GM23338 (cell line): Measurements from ENCODE around the gene HOXB3. TPM values are rescaled to one million over a fixed set of nuclear protein-coding genes. Genes with fewer than 3 reads are reported as not detected.

Source experiments
- ATAC-seq: fragments of 200-7000 bp; cut with Tn5 transposase; 3 replicates; pipeline ENCODE4 v1.9.1; 2020
- DNase-seq: peaks from one replicate; pipeline ENCODE4 v3.0.0-alpha.2; 2015; ENCODE audit warnings: low spot score
- H2AFZ ChIP-seq: fragments of 200-600 bp; sonication (generic); 2 replicates; pipeline ENCODE4 v1.8.0; 2016; ENCODE audit warnings: antibody characterized with exemption, mild to moderate bottlenecking, moderate library complexity
- H3F3A ChIP-seq: fragments of 200-600 bp; sonication (generic); replicated peaks from 2 replicates; pipeline ENCODE4 v1.8.0; 2017; ENCODE audit warnings: antibody characterized with exemption, mixed run types, low read depth
- H3K27ac ChIP-seq: fragments of 200-600 bp; sonication (generic); 2 replicates; pipeline ENCODE4 v1.6.1; 2016; ENCODE audit warnings: low read depth
- H3K27me3 ChIP-seq: fragments of 200-600 bp; sonication (generic); 2 replicates; pipeline ENCODE4 v1.8.0; 2016; ENCODE audit warnings: mild to moderate bottlenecking, mixed run types, moderate library complexity; ENCODE audit not compliant: insufficient read depth
- H3K36me3 ChIP-seq: fragments of 200-600 bp; sonication (generic); 2 replicates; pipeline ENCODE4 v1.8.0; 2016; ENCODE audit warnings: mild to moderate bottlenecking; ENCODE audit not compliant: insufficient read depth
- H3K4me1 ChIP-seq: fragments of 200-600 bp; sonication (generic); 2 replicates; pipeline ENCODE4 v1.8.0; 2016; ENCODE audit warnings: mild to moderate bottlenecking, moderate library complexity; ENCODE audit not compliant: insufficient read depth
- H3K4me2 ChIP-seq: fragments of 200-600 bp; sonication (generic); 2 replicates; pipeline ENCODE4 v1.7.1; 2017; ENCODE audit warnings: mixed run types
- H3K4me3 ChIP-seq: fragments of 200-600 bp; sonication (generic); 2 replicates; pipeline ENCODE4 v1.6.1; 2016; ENCODE audit warnings: mixed run types
- H3K79me2 ChIP-seq: fragments of 200-600 bp; sonication (generic); replicated peaks from 2 replicates; pipeline ENCODE4 v1.8.0; 2017; ENCODE audit warnings: mild to moderate bottlenecking; ENCODE audit not compliant: insufficient read depth
- H3K9me2 ChIP-seq: fragments of 200-600 bp; sonication (generic); 2 replicates; pipeline ENCODE4 v1.8.0; 2017; ENCODE audit not compliant: insufficient read depth
- H4K20me1 ChIP-seq: fragments of 200-600 bp; sonication (generic); replicated peaks from 2 replicates; pipeline ENCODE4 v1.8.0; 2017; ENCODE audit warnings: mild to moderate bottlenecking; ENCODE audit not compliant: insufficient read depth
- H3K27ac Mint-ChIP-seq: 2 replicates; pipeline ENCODE4 v1.8.0; 2020; ENCODE audit warnings: inconsistent platforms, mild to moderate bottlenecking, moderate library complexity, mixed read lengths
- H3K27me3 Mint-ChIP-seq: 3 replicates; pipeline ENCODE4 v1.8.0; 2022; ENCODE audit warnings: low read depth, mild to moderate bottlenecking, moderate library complexity, mixed read lengths, inconsistent platforms; ENCODE audit not compliant: insufficient read depth, poor library complexity
- H3K36me3 Mint-ChIP-seq: 3 replicates; pipeline ENCODE4 v1.8.0; 2021; ENCODE audit warnings: low read depth, mild to moderate bottlenecking, inconsistent platforms, moderate library complexity, mixed read lengths
- H3K4me1 Mint-ChIP-seq: 3 replicates; pipeline ENCODE4 v1.8.0; 2020; ENCODE audit warnings: mild to moderate bottlenecking, inconsistent platforms, mixed read lengths
- H3K4me3 Mint-ChIP-seq: 3 replicates; pipeline ENCODE4 v1.8.0; 2021; ENCODE audit warnings: moderate library complexity, mild to moderate bottlenecking, inconsistent platforms, mixed read lengths
- H3K9me3 Mint-ChIP-seq: 3 replicates; pipeline ENCODE4 v1.8.0; 2020; ENCODE audit warnings: moderate library complexity, mild to moderate bottlenecking, inconsistent platforms, mixed read lengths
- CREB1 ChIP-seq: fragments of 250-450 bp; sonication (Bioruptor Pico); IDR thresholded peaks from 2 replicates; pipeline ENCODE4 v1.5.0; 2020; ENCODE audit warnings: low read depth, mild to moderate bottlenecking, moderate library complexity
- EZH2phosphoT487 ChIP-seq: fragments of 200-600 bp; sonication (generic); IDR thresholded peaks from one replicate; pipeline ENCODE4 v1.8.1; 2018; ENCODE audit warnings: antibody characterized with exemption; ENCODE audit not compliant: unreplicated experiment
- NANOG ChIP-seq: IDR thresholded peaks from 2 replicates; pipeline ENCODE4 v1.6.1; 2016; ENCODE audit warnings: antibody characterized with exemption, borderline replicate concordance
- POLR2AphosphoS5 ChIP-seq: IDR thresholded peaks from 2 replicates; pipeline ENCODE4 v1.6.1; 2016; ENCODE audit warnings: antibody characterized with exemption, low read depth
- STAT1 ChIP-seq: IDR thresholded peaks from one replicate; pipeline ENCODE4 v1.6.1; 2016; ENCODE audit warnings: antibody characterized with exemption; ENCODE audit not compliant: unreplicated experiment
- ZNF114 ChIP-seq: fragments of 250-450 bp; sonication (Bioruptor Pico); IDR thresholded peaks from 2 replicates; pipeline ENCODE4 v1.5.0; 2020; ENCODE audit warnings: mild to moderate bottlenecking, moderate library complexity
- ZNF331 ChIP-seq: fragments of 250-450 bp; sonication (Bioruptor Pico); IDR thresholded peaks from 2 replicates; pipeline ENCODE4 v1.5.0; 2020; ENCODE audit warnings: low read depth, mild to moderate bottlenecking, moderate library complexity
- polyA plus RNA-seq: library from polyadenylated mRNA; unstranded; fragments of >200 nt; fragmentation: Nextera tagmentation; extraction: Ambion mirVana; gene quantifications from 2 replicates; pipeline ENCODE4 v1.2.1, GENCODE V29; 2016
- total RNA-seq: library from RNA; depleted of rRNA; stranded (reverse); fragments of >200 nt; shearing (Covaris generic); gene quantifications from 2 replicates; pipeline ENCODE4 v1.2.3, GENCODE V29; 2014
- TF ChIP-seq, protein P1 (sequence below), 2 experiments: fragments of 200-600 bp in 1 of 2; sonication (generic) in 1 of 2; conservative IDR thresholded peaks; 2 replicates each; pipeline versions ENCODE4 v1.5.1 to v1.6.1; 2016 to 2017; ENCODE audit warnings: antibody characterized with exemption in 2 of 2, low read depth in 2 of 2, mild to moderate bottlenecking in 2 of 2, moderate library complexity in 1 of 2

HOXB3 gene
- total and polyA plus RNA-seq, 2 experiments from 2014 or later = 0.17 TPM; not detected in 1

GRCh38 chr17:48515925-48516900, 73.8 kb downstream of the HOXB3 start:
- DNase-seq (peak; percentile 77), ATAC-seq (peak; percentile 69)
- no peak overlapping the region for H3K4me3 ChIP-seq
- H3K4me2 ChIP-seq = peak overlapping the region; percentile 10
- Mint-ChIP-seq H3K4me1 (peaks cover 46% of the 10 kb centered on the region), H3K27me3 (peaks cover 39% of the 10 kb centered on the region), H3K27ac (no peak overlapping the region), H3K9me3 (no peaks in the 10 kb centered on the region), H3K36me3 (no peaks in the 10 kb centered on the region), H3K4me3 (no peak overlapping the region; the same call in 2 of the 3 replicates)
- H3K27me3 ChIP-seq = peaks cover 47% of the 10 kb centered on the region
- no peak overlapping the region for H3K27ac ChIP-seq
- H3K36me3 ChIP-seq = no peaks in the 10 kb centered on the region
- TF ChIP-seq, protein P1, sequence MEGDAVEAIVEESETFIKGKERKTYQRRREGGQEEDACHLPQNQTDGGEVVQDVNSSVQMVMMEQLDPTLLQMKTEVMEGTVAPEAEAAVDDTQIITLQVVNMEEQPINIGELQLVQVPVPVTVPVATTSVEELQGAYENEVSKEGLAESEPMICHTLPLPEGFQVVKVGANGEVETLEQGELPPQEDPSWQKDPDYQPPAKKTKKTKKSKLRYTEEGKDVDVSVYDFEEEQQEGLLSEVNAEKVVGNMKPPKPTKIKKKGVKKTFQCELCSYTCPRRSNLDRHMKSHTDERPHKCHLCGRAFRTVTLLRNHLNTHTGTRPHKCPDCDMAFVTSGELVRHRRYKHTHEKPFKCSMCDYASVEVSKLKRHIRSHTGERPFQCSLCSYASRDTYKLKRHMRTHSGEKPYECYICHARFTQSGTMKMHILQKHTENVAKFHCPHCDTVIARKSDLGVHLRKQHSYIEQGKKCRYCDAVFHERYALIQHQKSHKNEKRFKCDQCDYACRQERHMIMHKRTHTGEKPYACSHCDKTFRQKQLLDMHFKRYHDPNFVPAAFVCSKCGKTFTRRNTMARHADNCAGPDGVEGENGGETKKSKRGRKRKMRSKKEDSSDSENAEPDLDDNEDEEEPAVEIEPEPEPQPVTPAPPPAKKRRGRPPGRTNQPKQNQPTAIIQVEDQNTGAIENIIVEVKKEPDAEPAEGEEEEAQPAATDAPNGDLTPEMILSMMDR (conservative IDR thresholded peaks at IDR 0.05; ENCODE audit: low read depth in 2 of 2) = no peak
- TF ChIP-seq EZH2phosphoT487 (no peak), CREB1 (CRISPR knock-in tag) (no peak), ZNF114 (CRISPR knock-in tag) (no peak), ZNF331 (CRISPR knock-in tag) (no peak), POLR2AphosphoS5 (no peak), STAT1 (no peak)
- H3K9me2 ChIP-seq = peaks cover 5% of the 10 kb centered on the region
- H3K79me2 ChIP-seq = no peaks in the 10 kb centered on the region
- H4K20me1 ChIP-seq = no peaks in the 10 kb centered on the region
- 0 out of 2 replicates have a peak, but pooled peaks cover 4% of the 10 kb centered on the region for H3F3A ChIP-seq
- no peak overlapping the region for H2AFZ ChIP-seq
- peaks cover 49% of the 10 kb centered on the region for H3K4me1 ChIP-seq

- Histone ChIP-seq H3K79me2 (no peaks in the 10 kb centered on the region), H3K36me3 (no peaks in the 10 kb centered on the region), H3K27me3 (peaks cover 38% of the 10 kb centered on the region), H3K4me2 (peak overlapping the region; percentile 36; the same call in 1 of the 2 replicates), H3K4me3 (no peak overlapping the region), H3K4me1 (peaks cover 38% of the 10 kb centered on the region), H3K9me2 (no peaks in the 10 kb centered on the region), H4K20me1 (no peaks in the 10 kb centered on the region), H3F3A (0 out of 2 replicates have a peak, but pooled peaks cover 4% of the 10 kb centered on the region), H2AFZ (no peak overlapping the region), H3K27ac (no peak overlapping the region)
- H3K4me3 Mint-ChIP-seq = no peak overlapping the region
- no peak for ATAC-seq
- H3K36me3 Mint-ChIP-seq = no peaks in the 10 kb centered on the region
- peaks cover 32% of the 10 kb centered on the region for H3K4me1 Mint-ChIP-seq
- TF ChIP-seq, protein P1 (conservative IDR thresholded peaks at IDR 0.05; ENCODE audit: low read depth in 2 of 2) = no peak
- TF ChIP-seq EZH2phosphoT487 (no peak), POLR2AphosphoS5 (no peak), NANOG (no peak)
- H3K9me3 Mint-ChIP-seq = no peaks in the 10 kb centered on the region
- no peak overlapping the region for H3K27ac Mint-ChIP-seq
- H3K27me3 Mint-ChIP-seq = peaks cover 26% of the 10 kb centered on the region
- no peak for DNase-seq
Observed at GRCh38 chr17:48514477-48514876, 75.6 kb downstream of the HOXB3 start.
